IPS-15b (cell line): ENCODE results near the gene PLOD3.
"Not testable (repeated sequence)": the region's sequence is repeated elsewhere in the genome, so short reads cannot be mapped to it uniquely, and the experiment has no call there.

Experiments
- H3K27me3 ChIP-seq: one replicate; pipeline ENCODE4 v1.6.1; 2013; ENCODE audit warnings: low read length; ENCODE audit not compliant: control insufficient read depth, insufficient read depth
- H3K36me3 ChIP-seq: one replicate; pipeline ENCODE4 v1.6.1; 2013; ENCODE audit warnings: low read length; ENCODE audit not compliant: control insufficient read depth, insufficient read depth
- H3K4me1 ChIP-seq: one replicate; pipeline ENCODE4 v1.6.1; 2013; ENCODE audit warnings: mild to moderate bottlenecking, low read length; ENCODE audit not compliant: control insufficient read depth, insufficient read depth
- H3K4me3 ChIP-seq: one replicate; pipeline ENCODE4 v1.5.1; 2013; ENCODE audit warnings: low read depth, low read length
- H3K9ac ChIP-seq: one replicate; pipeline ENCODE4 v1.6.1; 2013; ENCODE audit warnings: low read depth, mild to moderate bottlenecking, low read length
- H3K9me3 ChIP-seq: one replicate; pipeline ENCODE4 v1.6.1; 2013; ENCODE audit warnings: mild to moderate bottlenecking, low read length; ENCODE audit not compliant: control insufficient read depth, insufficient read depth

The PLOD3 gene

GRCh38 chr7:101203740-101204738 is 13.3 kb downstream of the PLOD3 start:
- not testable (repeated sequence) for H3K4me1 ChIP-seq, H3K27me3 ChIP-seq, H3K9me3 ChIP-seq, H3K9ac ChIP-seq, H3K4me3 ChIP-seq
- H3K36me3 ChIP-seq: peaks cover 13% of the 10 kb centered on the region

GRCh38 chr7:101202603-101202918 is 14.8 kb downstream of the PLOD3 start:
- H3K4me3 ChIP-seq: peak overlapping the region; percentile 60
- no peak overlapping the region for H3K9ac ChIP-seq

GRCh38 chr7:101201695-101202602 is 15.4 kb downstream of the PLOD3 start:
- peak overlapping the region; percentile 65 for H3K9ac ChIP-seq
- H3K4me1 ChIP-seq: peaks cover 3% of the 10 kb centered on the region
- peaks cover 7% of the 10 kb centered on the region for H3K36me3 ChIP-seq
- H3K27me3 ChIP-seq: peaks cover 8% of the 10 kb centered on the region
- H3K9me3 ChIP-seq: no peaks in the 10 kb centered on the region
- peak overlapping the region; percentile 60 for H3K4me3 ChIP-seq

More at GRCh38 chr7:101202603-101202918, 14.8 kb downstream of the PLOD3 start:
- Histone ChIP-seq H3K4me1 (peaks cover 3% of the 10 kb centered on the region), H3K36me3 (peaks cover 7% of the 10 kb centered on the region), H3K27me3 (peaks cover 8% of the 10 kb centered on the region), H3K9me3 (no peaks in the 10 kb centered on the region)

- peak within 1 kb of the TSS; percentile 60 for H3K4me3 ChIP-seq
- peak within 1 kb of the TSS; percentile 65 for H3K9ac ChIP-seq
Measured at GRCh38 chr7:101200862-101201599, 16.4 kb downstream of the PLOD3 start, which contains the start of gene MOGAT3. MOGAT3 (minus strand) TSS chr7:101201036; CDS start chr7:101200854, 182 bp downstream.

GRCh38 chr7:101200504-101200861 is 16.9 kb downstream of the PLOD3 start:
- Histone ChIP-seq H3K36me3 (no peaks in the 10 kb centered on the region), H3K4me3 (peak overlapping the region; percentile 60), H3K9ac (no peak overlapping the region), H3K9me3 (no peaks in the 10 kb centered on the region), H3K4me1 (peaks cover 3% of the 10 kb centered on the region), H3K27me3 (peaks cover 8% of the 10 kb centered on the region)

More at GRCh38 chr7:101200862-101201599, 16.4 kb downstream of the PLOD3 start, which contains the start of gene MOGAT3:
- H3K9me3 ChIP-seq: no peaks in the 10 kb centered on the region
- H3K36me3 ChIP-seq: peaks cover 2% of the 10 kb centered on the region
- H3K27me3 ChIP-seq: peaks cover 8% of the 10 kb centered on the region
- H3K4me1 ChIP-seq: peaks cover 3% of the 10 kb centered on the region

GRCh38 chr7:101199522-101199921 is 17.9 kb downstream of the PLOD3 start:
- not testable (repeated sequence) for H3K9me3 ChIP-seq, H3K4me3 ChIP-seq, H3K27me3 ChIP-seq, H3K9ac ChIP-seq, H3K4me1 ChIP-seq, H3K36me3 ChIP-seq

- Histone ChIP-seq H3K9ac (no peak overlapping the region), H3K9me3 (no peaks in the 10 kb centered on the region), H3K4me3 (no peak overlapping the region), H3K27me3 (peaks cover 8% of the 10 kb centered on the region), H3K36me3 (no peaks in the 10 kb centered on the region), H3K4me1 (peaks cover 3% of the 10 kb centered on the region)
Measured at GRCh38 chr7:101198476-101198875, 18.9 kb downstream of the PLOD3 start.

GRCh38 chr7:101197991-101198390 is 19.4 kb downstream of the PLOD3 start:
- H3K36me3 ChIP-seq: no peaks in the 10 kb centered on the region
- H3K4me3 ChIP-seq: no peak overlapping the region
- H3K9me3 ChIP-seq: no peaks in the 10 kb centered on the region
- H3K9ac ChIP-seq: no peak overlapping the region
- H3K27me3 ChIP-seq: peaks cover 7% of the 10 kb centered on the region
- peaks cover 3% of the 10 kb centered on the region for H3K4me1 ChIP-seq

- Histone ChIP-seq H3K36me3 (no peaks in the 10 kb centered on the region), H3K9ac (no peak overlapping the region), H3K9me3 (no peaks in the 10 kb centered on the region), H3K27me3 (no peaks in the 10 kb centered on the region), H3K4me1 (peaks cover 3% of the 10 kb centered on the region), H3K4me3 (no peak overlapping the region)
Measured at GRCh38 chr7:101195884-101196283, 21.5 kb downstream of the PLOD3 start.

- Histone ChIP-seq H3K27me3 (no peaks in the 10 kb centered on the region), H3K9me3 (no peaks in the 10 kb centered on the region), H3K9ac (no peak overlapping the region)
Measured at GRCh38 chr7:101189109-101189508, 28.3 kb downstream of the PLOD3 start.

GRCh38 chr7:101186844-101187428 is 30.4 kb downstream of the PLOD3 start:
- Histone ChIP-seq H3K27me3 (no peaks in the 10 kb centered on the region), H3K4me3 (no peak overlapping the region), H3K9me3 (no peaks in the 10 kb centered on the region), H3K36me3 (no peaks in the 10 kb centered on the region), H3K4me1 (no peaks in the 10 kb centered on the region), H3K9ac (no peak overlapping the region)

More at GRCh38 chr7:101189109-101189508, 28.3 kb downstream of the PLOD3 start:
- H3K36me3 ChIP-seq: no peaks in the 10 kb centered on the region
- H3K4me1 ChIP-seq: no peaks in the 10 kb centered on the region
- H3K4me3 ChIP-seq: no peak overlapping the region
